Cardiac muscle cell (in vitro differentiated cells and primary cell): ENCODE data around the gene HILPDA. TPM values are rescaled to one million over a fixed set of nuclear protein-coding genes. Genes with fewer than 3 reads are reported as not detected.
A peak's percentile ranks its signal among the peaks of the same experiment; 100 is the strongest.

ENCODE experiments used
- DNase-seq, 2 donors: peaks; one replicate each; pipeline versions ENCODE4 v3.0.0 to v3.0.0-alpha.2; 2010 to 2017; ENCODE audit warnings: low read depth in 1 of 2, low spot score in 1 of 2
- H3K27ac ChIP-seq: fragments of 200-600 bp; sonication (generic); 2 replicates; pipeline ENCODE4 v1.5.1; 2016
- H3K27me3 ChIP-seq: fragments of 200-600 bp; sonication (generic); 2 replicates; pipeline ENCODE4 v1.6.0; 2016; ENCODE audit warnings: control low read depth
- H3K36me3 ChIP-seq: fragments of 200-600 bp; sonication (generic); 2 replicates; pipeline ENCODE4 v1.5.1; 2016; ENCODE audit warnings: control low read depth
- H3K4me1 ChIP-seq: fragments of 200-600 bp; sonication (generic); 2 replicates; pipeline ENCODE4 v1.8.1; 2017; ENCODE audit warnings: low read depth, mild to moderate bottlenecking, mixed run types
- H3K4me3 ChIP-seq: fragments of 200-600 bp; sonication (generic); 2 replicates; pipeline ENCODE4 v1.5.1; 2016; ENCODE audit warnings: mild to moderate bottlenecking
- H3K9me3 ChIP-seq: fragments of 200-600 bp; sonication (generic); 2 replicates; pipeline ENCODE4 v1.5.1; 2017; ENCODE audit warnings: low read depth, mild to moderate bottlenecking, control low read depth
- CTCF ChIP-seq: IDR thresholded peaks from 2 replicates; pipeline ENCODE4 v1.5.1; 2012; ENCODE audit warnings: low read depth, mild to moderate bottlenecking, low read length
- polyA plus RNA-seq: library from polyadenylated mRNA; unstranded; fragments of >200 nt; fragmentation: Nextera tagmentation; extraction: Ambion mirVana; gene quantifications from 2 replicates; pipeline ENCODE4 v1.2.1, GENCODE V29; 2016
- total RNA-seq: library from RNA; depleted of rRNA; stranded (reverse); fragments of >200 nt; gene quantifications from 2 replicates; pipeline ENCODE4 v1.2.3, GENCODE V29; 2016

The HILPDA gene
- total and polyA plus RNA-seq, 2 experiments from 2014 or later = 16.2 to 56.0 TPM

- H3K27me3 ChIP-seq = peaks cover 58% of the 10 kb centered on the region
- H3K36me3 ChIP-seq = no peaks in the 10 kb centered on the region
- H3K4me3 ChIP-seq = peak overlapping the region; percentile 48
- no peaks in the 10 kb centered on the region for H3K9me3 ChIP-seq
- no peak for TF ChIP-seq CTCF
- peak in 1 of 2 donors; percentile 44 for DNase-seq
- H3K4me1 ChIP-seq = no peaks in the 10 kb centered on the region
- H3K27ac ChIP-seq = no peak overlapping the region
These were observed 46.7 kb upstream of the HILPDA start for GRCh38 chr7:128408709-128409595.

- peaks cover 52% of the 10 kb centered on the region for H3K27me3 ChIP-seq
- H3K4me3 ChIP-seq = peak within 1 kb of the TSS; percentile 48
- H3K27ac ChIP-seq = no peak within 1 kb of the TSS
- no peaks in the 10 kb centered on the region for H3K9me3 ChIP-seq
- no peak for TF ChIP-seq CTCF
- H3K36me3 ChIP-seq = no peaks in the 10 kb centered on the region
- no peaks in the 10 kb centered on the region for H3K4me1 ChIP-seq
- peak; percentile 86 to 95 for DNase-seq
These were observed 45.9 kb upstream of the HILPDA start, which contains the start of gene IMPDH1 for GRCh38 chr7:128409596-128410450. TSS of gene IMPDH1 (minus strand) at chr7:128409982. CDS start at chr7:128409901, 81 bp downstream.

GRCh38 chr7:128410451-128410753 is 45.3 kb upstream of the HILPDA start:
- no peaks in the 10 kb centered on the region for H3K36me3 ChIP-seq
- no peak overlapping the region for H3K27ac ChIP-seq
- DNase-seq = no peak
- H3K9me3 ChIP-seq = no peaks in the 10 kb centered on the region
- no peak for TF ChIP-seq CTCF
- no peaks in the 10 kb centered on the region for H3K4me1 ChIP-seq
- peak overlapping the region; percentile 48 for H3K4me3 ChIP-seq
- peaks cover 46% of the 10 kb centered on the region for H3K27me3 ChIP-seq

- Histone ChIP-seq H3K4me1 (no peaks in the 10 kb centered on the region), H3K36me3 (no peaks in the 10 kb centered on the region), H3K27me3 (peaks cover 33% of the 10 kb centered on the region), H3K9me3 (no peaks in the 10 kb centered on the region), H3K27ac (no peak overlapping the region), H3K4me3 (no peak overlapping the region)
- no peak for DNase-seq
- TF ChIP-seq CTCF = no peak
These were observed 40.4 kb upstream of the HILPDA start for GRCh38 chr7:128415217-128415785.

GRCh38 chr7:128417071-128417470 is 38.6 kb upstream of the HILPDA start:
- Histone ChIP-seq H3K9me3 (no peaks in the 10 kb centered on the region), H3K27ac (no peak overlapping the region), H3K27me3 (peaks cover 17% of the 10 kb centered on the region), H3K4me3 (no peak overlapping the region), H3K36me3 (no peaks in the 10 kb centered on the region), H3K4me1 (no peaks in the 10 kb centered on the region)
- no peak for DNase-seq
- TF ChIP-seq CTCF = no peak
